NCI-H1694 (cell line): ENCODE results near the gene ZNF91.
"Not testable (repeated sequence)": the region's sequence is repeated elsewhere in the genome, so short reads cannot be mapped to it uniquely, and the experiment has no call there.

Experiments used
- DNase-seq: peaks from one replicate; lab custom pipeline; 2025; lab: John Stamatoyannopoulos, UW

ZNF91 gene

DNA sequence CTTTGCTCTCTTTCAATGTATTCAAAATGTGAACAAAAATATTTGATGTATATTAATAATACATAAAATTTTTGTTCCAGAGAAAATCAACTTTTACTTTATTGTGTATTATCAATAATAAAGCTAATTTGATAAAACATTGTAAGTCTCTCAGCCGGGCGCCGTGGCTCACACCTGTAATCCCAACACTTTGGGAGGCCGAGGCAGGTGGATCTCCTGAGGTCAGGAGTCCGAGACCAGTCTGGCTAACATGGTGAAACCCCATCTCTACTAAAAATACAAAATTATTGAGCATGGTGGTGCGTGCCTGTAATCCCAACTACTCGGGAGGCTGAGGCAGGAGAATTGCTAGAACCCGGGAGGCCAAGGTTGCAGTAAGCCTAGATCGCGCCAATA lies 449 bp upstream of the ZNF91 start:
- DNase-seq: not testable (repeated sequence)

GRCh38 chr19:23394511-23394910 lies 760 bp downstream of the ZNF91 start:
- DNase-seq: no peak

DNA sequence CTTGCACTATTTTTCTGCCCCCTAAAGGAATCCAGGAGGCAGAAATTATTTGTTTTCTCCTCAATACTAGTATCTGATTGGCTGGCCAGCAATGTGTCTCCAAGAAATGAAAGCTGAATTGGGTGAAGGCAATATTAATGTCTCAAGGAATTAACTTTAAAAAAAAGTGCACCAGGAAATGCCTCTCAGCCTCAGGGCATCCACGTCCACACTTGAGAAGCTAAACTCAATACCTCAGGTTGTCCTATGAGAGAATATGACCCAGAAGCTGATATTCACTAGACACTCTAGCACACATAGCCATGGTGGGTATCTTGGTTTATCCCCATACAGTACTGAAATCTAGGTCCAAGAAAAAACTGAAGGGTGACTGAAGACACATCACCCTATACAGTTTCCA lies 2.1 kb downstream of the ZNF91 start:
- DNase-seq: no peak

DNA sequence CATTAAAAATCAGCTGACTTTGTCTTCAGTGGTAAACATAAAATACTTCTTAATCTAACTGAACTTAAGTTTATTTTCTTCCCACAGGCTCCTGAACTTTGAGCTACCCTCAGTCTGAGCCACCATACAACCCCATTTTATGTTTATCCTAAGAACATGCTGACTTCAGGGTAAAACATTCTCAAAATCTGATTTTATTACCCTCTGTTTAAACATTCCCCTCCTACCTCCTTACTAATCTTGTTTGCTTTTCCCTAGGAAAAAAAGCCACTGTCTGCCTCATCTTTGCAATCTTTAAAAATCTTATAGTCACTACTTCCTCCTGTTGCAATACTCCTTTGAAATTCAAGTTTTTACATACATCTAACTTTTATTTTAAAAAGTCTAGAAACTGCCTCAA lies 4.0 kb downstream of the ZNF91 start:
- DNase-seq: no peak

DNA sequence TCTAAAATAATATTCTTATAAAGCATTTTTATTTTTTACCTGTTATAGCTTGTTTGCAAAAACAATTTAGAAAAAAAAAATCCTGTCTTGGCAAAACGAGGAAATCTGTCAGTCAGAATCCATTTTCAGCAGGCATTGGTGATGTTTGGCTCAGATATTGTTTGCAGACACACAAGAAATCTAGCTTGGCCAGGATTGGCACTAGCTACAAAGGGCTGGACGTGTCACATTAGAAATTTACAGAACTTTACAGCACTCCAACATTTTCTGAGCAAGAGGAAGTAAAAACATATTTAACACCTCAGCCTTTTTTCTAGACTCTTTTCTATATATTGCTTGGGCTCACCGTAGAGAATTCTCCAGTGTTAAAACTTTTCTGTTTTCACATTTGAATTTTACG lies 9.9 kb downstream of the ZNF91 start:
- DNase-seq: no peak

- no peak for DNase-seq
These were observed 10.4 kb downstream of the ZNF91 start for GRCh38 chr19:23384858-23385257.

GRCh38 chr19:23384166-23384565 lies 11.1 kb downstream of the ZNF91 start:
- no peak for DNase-seq

- no peak for DNase-seq
These were observed 12.3 kb downstream of the ZNF91 start for GRCh38 chr19:23382955-23383354.

DNA sequence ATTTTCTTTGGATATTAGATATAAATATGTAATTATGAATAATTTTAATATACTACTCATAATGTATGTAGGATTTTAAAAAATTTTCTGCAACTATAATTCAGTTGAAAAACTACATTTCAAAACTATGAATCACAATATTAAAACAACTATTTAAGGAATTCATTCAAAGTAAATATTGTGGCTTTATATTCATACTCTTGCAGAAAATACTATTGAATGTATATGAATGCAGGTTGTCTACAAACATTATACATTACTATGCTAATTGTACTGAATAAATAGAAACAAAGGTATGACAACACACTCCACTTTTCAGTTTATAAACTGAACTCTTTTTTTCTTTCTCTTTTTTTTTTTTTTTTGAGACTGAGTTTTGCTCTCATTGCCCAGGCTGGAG lies 14.2 kb downstream of the ZNF91 start:
- no peak for DNase-seq

DNA sequence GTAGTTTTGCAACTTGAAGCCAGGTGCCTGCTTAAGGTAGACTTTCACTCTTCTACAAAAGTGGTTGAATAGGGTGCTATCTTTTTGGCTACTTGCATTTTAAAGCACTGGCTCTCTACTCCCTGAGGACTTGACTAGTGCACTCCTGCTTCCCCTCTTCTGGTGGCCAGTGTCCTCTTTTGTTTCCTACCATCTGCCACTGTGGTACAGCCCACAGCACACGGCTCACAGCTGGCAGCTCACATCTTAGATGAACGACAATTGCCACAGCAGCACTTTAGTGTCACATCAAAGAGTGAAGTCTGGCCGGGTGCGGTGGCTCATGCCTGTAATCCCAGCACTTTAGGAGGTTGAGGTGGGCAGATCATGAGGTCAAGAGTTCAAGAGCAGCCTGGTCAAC lies 15.6 kb downstream of the ZNF91 start:
- not testable (repeated sequence) for DNase-seq

- no peak for DNase-seq
These were observed 16.3 kb downstream of the ZNF91 start for GRCh38 chr19:23378948-23379347.

DNA sequence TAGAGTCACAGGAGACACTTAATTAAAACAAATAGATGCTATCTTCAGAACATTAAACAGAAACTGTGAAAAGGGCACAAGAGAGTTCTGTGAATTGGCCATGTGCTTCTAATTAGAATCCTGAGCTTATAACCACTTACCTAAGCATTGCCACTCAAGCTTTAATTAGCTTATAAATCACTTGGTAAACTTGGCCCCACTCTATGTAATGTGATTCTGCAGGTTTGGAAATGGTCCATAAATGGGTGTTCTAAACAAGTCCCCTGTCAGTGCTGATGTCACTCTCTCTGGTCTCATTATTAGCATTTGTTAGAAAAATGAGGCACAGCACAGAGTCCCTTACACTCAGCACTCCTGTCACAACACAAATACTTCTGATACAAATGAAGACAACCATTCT lies 18.0 kb downstream of the ZNF91 start:
- DNase-seq: no peak

DNA sequence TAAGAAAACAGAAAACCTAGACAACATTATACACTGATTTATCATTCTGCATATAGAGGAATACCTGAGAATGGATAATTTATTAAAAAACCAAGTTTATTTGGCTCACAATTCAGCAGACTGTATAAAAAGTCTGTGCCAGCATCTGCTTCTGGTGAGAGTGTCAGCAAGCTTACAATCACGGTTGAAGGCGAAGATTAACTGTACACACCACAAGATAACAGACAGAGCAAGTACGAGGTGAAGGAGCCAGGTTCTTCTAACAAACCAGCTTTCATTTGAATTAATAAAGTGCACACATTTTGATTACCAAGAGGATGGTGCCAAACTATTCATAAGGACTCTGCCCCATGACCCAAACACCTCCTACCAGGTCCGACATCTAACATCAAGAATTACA lies 28.8 kb downstream of the ZNF91 start:
- no peak for DNase-seq

DNA sequence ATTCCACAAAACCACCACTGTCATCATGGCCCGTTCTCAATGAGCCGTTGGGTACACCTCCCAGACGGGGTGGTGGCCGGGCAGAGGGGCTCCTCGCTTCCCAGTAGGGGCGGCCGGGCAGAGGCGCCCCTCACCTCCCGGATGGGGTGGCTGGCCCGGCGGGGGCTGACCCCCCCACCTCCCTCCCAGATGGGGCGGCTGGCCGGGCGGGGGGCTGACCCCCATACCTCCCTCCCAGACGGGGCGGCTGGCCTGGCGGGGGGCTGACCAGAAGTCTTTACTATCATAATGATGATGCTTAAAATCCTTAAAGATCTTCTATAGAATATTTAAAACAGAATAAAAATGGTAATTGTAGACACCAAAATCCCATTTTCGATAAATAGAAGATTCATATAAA lies 29.2 kb downstream of the ZNF91 start:
- not testable (repeated sequence) for DNase-seq

- no peak for DNase-seq
These were observed 30.0 kb downstream of the ZNF91 start for GRCh38 chr19:23365222-23365621.

DNA sequence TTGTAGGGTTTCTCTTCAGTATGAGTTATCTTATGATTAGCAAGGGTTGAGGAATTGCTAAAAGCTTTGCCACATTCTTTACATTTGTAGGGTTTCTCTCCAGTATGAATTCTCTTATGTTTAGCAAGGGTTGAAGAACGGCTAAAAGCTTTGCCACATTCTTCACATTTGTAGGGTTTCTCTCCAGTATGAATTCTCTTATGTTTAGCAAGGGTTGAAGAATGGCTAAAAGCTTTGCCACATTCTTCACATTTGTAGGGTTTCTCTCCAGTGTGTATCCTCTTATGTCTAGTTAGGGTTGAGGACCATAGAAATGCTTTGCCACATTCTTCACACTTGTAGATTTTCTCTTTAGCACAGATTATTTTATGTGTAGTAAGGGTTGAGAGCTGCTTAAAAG lies 33.4 kb downstream of the ZNF91 start:
- not testable (repeated sequence) for DNase-seq

DNA sequence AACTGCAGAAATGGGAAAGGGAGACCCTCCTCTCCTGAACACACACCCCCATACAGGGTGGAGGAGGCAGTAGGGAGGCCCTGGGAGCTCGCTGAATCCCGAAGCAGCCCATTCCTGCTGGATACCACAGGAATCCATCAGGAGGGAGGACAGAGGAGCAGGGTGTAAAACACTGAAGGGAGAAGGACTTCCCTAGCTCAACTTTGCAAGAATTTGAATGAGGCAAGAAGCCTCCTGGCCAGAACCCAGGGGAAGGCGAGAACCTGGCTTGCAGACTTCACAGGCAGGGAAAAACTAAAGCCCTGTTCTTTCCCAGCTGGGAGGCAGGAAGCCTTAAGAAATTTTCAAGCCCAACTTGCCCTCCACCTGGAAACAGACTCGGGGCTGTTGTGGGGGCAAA lies 43.5 kb downstream of the ZNF91 start:
- DNase-seq: no peak

GRCh38 chr19:23346696-23347095 lies 48.6 kb downstream of the ZNF91 start:
- no peak for DNase-seq

DNA sequence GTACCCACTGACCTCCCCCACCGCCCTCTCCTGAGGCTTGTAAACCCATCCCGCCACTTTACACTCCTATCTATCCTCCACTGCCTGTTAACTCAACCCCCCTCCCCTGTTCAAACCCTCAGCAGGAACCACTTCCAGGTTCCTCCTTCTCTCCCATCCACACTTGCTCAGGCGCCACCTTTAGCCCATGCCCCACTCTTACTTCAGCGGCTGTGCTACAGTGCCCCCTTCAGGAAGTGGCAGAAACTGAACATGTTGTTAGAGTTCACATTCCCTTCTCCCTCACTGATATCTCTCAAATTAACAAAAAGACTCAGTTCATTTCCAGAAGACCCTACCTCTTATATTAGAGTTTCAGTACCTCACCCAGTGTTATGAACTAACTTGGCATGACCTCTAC lies 49.4 kb downstream of the ZNF91 start:
- no peak for DNase-seq

GRCh38 chr19:23343434-23344010 lies 51.7 kb downstream of the ZNF91 start:
- no peak for DNase-seq

DNA sequence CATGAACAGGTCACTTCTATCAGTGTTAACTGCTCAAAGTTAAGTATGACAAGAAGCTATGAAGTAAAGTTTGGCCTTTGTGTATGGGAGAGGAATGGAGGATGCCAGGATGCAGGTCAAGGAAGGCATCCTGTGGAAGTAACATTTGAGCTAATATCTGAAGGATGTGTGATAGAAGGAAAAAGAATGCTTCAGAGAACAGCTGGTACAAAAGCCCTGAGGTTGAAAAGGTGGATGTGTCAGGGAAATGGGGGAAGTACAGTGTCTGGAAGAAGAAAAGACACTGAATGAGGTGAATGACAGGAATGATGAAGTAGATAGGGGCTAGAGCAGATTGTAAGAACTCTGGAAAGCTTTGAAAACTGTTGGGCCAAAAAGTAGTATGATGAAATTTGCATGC lies 67.1 kb downstream of the ZNF91 start:
- no peak for DNase-seq

DNA sequence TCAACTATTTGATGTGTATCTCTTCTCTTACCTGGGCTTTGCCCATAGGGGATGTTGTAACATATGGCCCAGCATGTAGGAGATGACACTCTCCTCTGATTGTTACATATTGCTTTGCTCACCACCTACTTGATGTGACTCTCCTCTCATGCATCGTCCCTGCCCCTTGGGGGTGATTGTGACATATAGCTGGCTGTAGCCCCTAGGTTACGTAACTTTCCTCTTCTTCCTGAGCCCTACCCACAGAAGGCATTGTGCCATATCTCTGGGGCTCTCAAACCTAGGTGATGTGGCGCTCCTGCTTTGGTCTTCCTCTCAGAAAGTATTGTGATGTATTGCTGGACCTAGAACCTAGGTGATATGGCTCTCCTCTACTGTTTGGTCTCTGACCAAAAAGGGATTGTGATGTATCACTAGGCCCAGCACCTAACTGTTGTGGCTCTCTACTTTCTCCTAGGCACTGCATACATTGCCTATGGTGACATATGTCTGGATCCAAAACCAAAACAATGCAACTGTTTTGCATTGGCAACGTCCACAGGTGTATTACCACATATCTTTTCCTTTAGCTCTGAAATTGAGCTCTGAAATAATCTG lies 73.2 kb downstream of the ZNF91 start:
- no peak for DNase-seq

GRCh38 chr19:23321403-23321802 lies 73.9 kb downstream of the ZNF91 start:
- DNase-seq: not testable (repeated sequence)

DNA sequence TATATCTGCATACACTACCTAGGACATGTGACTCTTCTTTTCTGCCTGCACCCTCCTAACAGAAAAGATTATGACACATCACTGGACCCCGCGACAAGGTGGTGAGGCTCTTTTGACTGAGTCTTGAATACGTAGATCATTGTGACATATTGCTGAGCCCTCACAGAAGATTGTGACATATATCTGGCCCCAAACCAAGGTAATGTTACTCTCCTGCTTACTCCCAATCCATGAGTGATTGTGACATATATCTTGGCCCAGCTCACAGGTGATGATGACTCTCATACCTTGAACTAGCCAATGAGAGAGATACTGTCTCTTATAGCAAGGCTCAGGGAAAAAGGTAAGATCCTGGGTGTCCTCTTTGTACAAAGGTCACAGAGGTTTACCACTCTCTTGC lies 75.7 kb downstream of the ZNF91 start:
- not testable (repeated sequence) for DNase-seq
